Ureter (tissue), 1 donor: ENCODE measurements around the gene CNGA1. TPM values are rescaled to one million over a fixed set of nuclear protein-coding genes. Genes with fewer than 3 reads are reported as not detected.
A peak's percentile ranks its signal among the peaks of the same experiment; 100 is the strongest.
"Not testable (repeated sequence)": the region's sequence is repeated elsewhere in the genome, so short reads cannot be mapped to it uniquely, and the experiment has no call there.

Source experiments
- DNase-seq: peaks from one replicate; pipeline ENCODE4 v3.0.0-alpha.2; 2020; ENCODE audit warnings: low spot score
- total RNA-seq: library from RNA; stranded (reverse); gene quantifications from one replicate; pipeline ENCODE4 v1.2.4, GENCODE V29; 2023
- donor health status: DM: yes; HTN: yes; CAD: no.

CNGA1 gene
- total RNA-seq, 1 donor from 2014 or later = 36.8 TPM

DNA sequence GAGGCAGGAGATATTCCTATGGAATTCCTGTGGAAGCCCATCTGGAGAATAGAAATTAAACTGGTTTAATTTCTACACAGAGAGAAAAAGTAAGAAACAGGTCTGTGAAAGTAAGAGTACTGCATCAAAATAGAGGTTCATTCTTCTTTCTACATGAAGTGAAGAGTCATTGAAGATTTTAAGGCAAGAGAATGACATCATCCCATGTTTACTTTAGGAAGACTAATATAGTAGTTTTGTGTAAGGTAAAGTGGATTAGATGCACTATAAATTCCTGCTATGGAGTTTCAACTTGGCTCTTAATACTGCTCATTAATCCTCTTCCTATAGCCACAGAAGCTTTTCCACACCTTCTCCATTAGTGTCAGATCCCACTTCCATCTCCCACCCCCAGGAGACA, 47.6 kb downstream of the CNGA1 start:
- DNase-seq = no peak

DNA sequence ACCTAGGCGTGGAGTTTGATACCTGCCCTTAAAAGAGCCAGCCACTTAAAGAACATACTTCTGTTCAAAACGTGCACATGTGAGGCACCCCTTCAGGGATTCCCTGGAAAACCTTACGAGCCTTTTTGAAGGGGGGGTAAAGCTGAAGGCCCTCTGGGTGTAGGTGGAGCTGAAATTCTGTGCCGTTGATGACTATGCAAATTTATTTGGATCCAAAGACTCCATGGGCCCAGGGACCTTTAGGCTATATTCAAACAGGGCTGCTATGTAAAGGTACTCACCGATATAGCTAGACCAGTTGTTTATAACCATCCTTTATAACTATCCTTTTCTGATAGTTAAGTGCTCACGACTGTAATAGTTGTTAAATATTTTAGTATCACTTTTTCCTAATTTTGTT, 61.8 kb downstream of the CNGA1 start:
- no peak for DNase-seq

DNA sequence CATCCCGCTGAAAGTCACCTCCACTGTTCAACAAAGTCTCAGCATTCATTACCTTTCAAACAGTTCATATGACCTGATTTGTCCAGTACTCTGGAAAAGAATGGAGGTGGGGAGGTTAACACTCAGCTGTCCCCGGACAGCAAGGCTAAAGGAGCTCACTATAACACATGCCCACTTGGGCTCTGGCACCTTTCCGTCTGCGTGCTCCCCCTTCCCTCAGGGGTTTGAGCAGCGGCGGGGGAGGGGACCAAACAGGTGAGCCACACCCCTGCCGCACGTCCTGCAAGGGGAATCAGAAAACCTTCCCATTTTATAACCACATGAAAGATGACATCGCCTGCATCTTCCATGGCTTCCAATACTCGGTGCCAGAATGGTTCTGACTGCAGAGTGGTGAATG, 62.2 kb downstream of the CNGA1 start:
- DNase-seq = no peak

DNA sequence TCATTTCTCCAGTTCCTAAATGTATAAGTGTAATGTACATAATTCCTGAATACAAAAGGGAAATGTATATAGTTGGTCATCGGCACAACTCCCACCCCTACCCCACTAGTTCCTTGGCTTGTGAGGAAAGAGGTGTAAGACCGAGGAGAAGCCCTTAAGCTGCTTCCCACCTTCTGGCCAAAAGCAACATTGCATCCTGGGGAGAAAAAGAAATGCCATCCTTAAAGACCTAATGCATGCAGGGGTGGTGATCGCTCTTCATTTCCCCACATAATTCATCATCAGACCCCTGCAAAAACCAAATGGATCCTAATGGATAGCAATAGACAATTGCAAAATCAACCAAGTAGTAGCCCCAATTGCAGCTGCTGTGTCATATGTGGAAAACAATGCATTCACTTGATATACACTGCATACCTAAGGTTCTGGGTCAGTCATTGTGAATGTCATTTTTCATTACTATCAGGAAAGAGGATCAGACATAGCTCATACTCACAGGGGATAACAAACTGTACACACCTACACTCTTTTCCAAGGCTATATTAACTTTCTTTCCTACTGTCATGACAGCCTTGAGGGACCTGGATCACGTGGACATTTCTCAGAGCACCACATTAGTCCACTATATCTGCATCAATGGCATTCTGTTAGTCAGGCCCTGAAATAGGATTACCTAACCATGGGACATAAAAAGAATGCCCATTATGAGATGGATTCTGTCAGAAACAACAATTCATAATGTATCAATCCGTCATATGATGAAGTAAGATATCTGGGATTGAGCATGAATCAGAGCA, 70.4 kb downstream of the CNGA1 start:
- DNase-seq = no peak

DNA sequence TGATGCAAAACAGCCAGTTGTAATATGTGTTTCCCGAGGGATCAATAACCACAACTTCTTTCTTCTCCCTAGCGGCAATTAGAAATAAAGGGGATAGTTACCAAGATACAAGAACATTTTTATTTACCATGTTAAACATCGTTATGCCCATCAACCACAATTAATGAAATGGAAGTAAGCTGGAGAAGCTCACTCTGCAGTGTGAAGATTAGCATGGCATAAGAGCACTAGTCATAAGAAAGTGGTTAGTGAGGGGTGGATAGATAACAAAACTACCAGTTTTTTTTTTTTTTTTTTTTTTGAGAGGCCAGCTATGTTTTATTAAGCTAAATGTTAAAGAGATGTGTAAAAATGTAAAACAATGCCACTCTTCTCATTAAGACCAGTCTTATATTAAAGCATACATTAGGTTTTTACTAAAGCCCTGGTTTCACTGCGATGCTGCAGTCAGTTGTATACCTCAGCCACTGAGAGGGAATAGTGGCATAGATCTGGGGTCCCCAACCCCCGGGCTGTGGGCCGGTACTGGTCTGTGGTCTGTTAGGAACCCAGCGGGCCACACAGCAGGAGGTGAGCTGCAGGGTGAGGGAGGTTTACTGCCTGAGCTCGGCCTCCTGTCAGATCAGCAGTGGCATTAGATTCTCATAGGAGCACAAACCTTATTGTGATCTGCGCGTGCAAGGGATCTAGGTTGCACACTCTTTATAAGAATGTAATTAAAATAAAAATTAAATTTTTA, 74.2 kb downstream of the CNGA1 start:
- no peak for DNase-seq

DNA sequence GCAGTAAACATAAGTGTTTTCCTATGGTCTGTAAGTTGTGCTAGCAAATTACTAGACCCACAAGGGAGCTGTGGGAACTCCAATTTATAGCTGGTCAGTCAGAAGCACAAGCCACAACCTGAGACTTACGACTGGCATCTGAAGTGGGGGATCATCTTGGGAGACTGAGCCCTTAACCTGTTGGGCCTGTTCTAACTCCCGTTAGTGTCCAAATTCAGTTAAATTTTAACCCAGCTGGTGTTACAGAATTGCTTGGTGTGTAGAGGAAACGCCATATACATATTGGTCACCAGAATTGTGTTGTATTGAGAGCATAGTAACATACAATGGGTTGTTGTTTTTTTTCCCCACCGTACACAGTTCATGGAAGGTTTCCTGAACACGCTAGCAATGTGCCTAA, 77.0 kb downstream of the CNGA1 start:
- no peak for DNase-seq

DNA sequence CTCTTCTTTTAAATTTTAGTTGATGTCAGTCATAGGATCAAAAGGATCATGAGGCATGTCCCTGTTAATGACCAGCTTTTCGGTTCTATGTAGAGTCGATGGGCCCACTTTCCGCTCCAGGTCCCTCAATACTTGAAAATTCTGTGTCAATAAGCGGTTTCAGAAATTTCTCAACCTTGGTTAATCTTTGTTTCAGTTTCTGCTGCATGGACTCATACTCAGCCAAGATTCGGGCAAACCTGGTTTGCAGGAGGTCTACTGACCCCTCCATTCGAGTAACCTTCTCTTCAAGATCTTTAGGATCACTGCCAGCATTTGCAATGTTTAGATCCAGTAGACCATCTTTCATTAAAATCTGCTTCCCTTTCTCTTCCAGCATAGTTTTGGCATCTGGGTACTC, 80.1 kb downstream of the CNGA1 start:
- no peak for DNase-seq

DNA sequence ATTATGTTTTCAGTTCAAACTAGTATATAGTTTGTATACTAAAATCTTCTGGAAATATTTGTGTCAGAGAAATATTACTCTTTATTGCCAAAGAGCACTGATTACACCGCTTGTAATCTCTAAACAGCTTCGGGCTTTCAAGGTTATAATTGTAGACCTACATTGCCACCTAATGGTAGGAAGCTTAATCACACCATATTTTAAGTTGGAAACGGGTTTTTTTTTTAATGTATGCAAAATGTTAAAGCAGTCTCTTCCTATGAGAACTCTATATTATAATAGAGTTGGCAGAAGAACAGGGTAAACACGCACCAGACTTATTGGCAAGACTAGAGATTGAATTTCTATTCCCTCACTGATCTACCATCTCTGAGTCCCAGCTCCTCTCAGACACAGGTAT, 82.6 kb downstream of the CNGA1 start:
- DNase-seq = no peak

DNA sequence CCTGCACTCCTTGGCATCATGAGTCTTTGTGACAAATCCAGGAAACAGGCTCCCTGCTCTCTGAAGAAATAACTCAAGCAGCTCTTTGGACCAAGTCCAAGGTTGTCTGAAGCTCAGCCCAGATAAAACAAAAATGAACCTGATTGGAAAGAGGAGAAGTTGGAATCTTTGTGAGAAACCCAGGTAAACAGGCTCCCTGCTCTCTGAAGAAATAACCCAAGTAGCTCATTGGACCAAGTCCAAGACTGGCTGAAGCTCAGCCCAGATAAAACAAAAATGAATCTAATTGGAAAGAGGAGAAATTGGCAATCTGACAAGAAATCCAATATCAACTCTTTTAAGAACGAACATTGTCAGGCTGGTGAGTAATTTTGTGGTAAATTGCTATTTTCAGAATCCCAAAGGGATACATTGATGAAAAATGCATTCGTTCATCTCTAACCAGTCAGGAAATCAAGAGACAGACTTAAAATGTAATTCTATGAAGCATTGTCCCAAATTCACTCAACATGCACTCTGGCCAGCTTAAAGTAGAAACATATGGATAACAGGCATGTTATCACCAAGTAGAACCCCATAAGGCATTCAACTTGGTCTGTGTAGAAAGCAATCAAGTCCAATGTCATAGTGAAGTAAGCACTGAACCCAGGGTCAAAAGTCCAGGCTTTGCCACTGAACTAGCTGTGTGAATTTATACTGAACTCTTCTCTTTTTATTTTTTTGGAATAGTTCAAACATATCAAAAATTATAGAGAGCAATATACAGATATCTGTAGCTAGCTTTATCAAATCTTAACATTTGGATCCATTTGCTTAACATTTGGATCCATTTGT, 85.3 kb downstream of the CNGA1 start:
- no peak for DNase-seq

DNA sequence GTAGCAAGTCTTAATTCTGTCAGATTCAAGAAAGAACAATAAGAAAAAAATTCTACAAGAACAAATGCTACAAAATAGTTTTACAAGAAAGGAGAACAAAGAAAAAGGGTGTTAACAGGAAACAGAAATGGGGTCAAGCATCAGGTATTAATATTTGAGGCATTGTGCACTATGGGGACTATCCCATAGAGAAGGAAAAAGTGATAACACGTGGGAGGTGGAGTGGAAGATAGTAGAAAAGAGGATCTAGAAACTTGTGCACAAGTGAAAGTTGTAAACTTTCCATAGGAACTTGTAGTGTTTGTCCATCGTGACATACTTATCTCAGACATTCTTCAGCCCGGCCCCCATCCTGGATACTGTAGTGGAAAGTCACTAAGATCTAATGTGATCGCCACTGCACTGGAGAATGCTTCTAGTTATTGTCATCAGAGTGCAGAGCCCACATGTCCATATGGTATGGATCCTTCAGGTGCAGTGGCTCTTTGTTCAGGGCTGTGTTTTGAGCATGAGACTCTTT, 86.7 kb downstream of the CNGA1 start:
- DNase-seq = no peak

DNA sequence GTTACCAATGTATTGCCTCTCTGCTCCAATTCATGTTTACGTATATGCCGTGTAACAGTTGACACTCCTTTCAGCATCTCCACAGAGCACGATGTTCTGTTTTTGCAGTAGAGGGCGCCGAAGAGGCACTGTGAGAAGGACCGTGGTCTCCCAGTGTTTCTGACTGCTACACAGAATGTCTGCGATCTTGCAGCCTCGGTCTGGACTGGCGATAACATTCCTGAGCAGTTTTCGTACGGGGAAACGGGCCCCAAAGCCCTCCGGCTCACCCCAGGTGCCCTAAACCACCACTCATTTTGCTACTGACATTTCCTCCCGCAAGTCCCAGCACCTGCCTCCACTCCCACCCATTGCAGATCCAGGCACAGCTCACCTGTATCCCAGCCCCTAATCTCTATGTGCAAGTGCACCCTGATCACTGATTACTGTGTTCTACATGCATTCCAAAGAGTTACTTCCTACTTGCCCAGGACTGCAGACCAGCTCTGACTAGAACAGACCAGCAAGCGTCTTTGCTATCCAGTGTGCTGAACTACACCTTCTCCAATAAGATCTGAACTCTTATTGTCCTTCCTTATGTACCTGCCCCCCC, 89.7 kb downstream of the CNGA1 start:
- DNase-seq = peak; percentile 64

DNA sequence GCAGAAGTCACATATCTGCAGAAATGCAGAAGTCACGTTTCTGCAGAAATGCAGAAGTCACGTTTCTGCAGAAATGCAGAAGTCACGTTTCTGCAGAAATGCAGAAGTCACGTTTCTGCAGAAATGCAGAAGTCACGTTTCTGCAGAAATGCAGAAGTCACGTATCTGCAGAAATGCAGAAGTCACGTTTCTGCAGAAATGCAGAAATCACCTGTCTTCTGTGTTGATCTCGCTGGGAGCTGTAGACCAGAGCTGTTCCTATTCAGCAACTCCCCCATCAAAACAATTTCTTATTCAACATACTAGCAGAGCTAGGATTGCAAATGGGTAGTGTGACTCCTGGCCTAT, 93.2 kb downstream of the CNGA1 start:
- not testable (repeated sequence) for DNase-seq

DNA sequence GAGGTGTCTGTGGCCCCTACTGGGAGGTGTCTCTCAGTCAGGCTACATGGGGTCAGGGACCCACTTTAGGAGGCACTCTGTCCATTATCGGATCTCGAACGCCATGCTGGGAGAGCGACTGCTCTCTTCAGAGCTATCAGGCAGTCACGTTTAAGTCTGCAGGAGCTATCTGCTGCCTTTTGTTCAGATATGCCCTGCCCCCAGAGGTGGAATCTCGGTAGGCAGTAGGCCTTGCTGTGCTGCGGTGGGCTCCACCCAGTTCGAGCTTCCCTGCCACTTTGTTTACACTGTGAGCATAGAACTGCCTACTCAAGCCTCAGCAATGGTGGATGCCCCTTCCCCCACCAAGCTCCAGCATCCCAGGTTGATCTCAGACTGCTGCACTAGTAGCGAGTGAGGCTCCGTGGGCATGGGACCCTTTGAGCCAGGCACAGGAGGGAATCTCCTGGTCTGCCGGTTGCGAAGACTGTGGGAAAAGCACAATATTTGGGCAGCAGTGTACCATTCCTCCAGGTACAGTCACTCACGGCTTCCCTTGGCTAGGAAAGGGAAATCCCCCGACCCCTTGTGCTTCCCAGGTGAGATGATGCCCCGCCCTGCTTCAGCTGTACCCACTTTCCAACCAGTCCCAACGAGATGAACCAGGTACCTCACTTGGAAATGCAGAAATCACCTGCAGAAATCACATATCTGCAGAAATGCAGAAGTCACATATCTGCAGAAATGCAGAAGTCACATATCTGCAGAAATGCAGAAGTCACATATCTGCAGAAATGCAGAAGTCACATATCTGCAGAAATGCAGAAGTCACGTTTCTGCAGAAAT, 93.8 kb downstream of the CNGA1 start:
- not testable (repeated sequence) for DNase-seq

DNA sequence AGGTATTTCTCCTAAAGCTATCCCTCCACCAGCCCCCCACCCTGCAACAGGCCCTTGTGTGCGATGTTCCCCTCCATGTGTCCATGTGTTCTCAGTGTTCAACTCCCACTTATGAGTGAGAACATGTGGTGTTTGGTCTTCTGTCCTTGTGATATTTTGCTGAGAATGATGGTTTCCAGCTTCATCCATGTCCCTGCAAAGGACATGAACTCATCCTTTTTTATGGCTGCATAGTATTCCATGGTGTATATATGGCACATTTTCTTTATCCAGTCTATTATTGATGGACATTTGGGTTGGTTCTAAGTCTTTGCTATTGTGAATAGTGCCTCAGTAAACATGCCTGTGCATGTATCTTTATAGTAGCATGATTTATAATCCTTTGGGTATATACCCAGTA, 99.3 kb downstream of the CNGA1 start:
- DNase-seq = not testable (repeated sequence)

DNA sequence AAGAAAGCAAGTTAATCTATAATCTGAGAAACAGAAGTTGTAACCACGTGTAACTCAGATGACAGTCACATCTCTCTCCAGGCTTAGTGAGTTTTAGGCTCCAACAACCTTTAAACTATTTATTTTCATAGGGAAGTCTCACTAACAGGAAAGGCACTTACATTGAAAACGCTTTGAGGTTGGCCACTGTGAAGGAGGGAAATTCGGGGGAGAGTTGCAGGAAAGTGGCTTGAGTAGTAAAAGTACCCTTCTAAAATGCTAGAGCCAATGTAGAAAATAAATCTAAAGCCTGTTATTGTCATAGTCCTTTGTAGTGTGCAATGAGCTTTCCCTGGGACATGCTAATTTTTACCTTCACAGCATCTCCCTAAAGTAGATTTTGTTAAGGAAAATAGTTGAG, 101.1 kb downstream of the CNGA1 start:
- no peak for DNase-seq

DNA sequence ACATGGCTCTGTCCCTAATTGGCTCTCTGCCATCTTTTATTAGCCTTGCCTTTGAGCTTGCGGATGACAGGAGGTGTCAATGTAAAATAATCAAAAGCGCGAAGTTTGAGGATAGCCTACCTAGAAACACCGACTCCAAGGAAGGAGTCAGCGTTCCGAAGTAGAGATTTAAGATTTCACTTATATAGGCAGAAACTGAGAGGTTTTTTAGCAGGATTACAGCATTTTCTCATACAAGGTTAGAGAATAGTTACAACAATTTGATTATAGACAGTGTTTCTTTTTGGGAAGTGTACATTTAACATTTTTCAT, 101.6 kb downstream of the CNGA1 start:
- DNase-seq = no peak

DNA sequence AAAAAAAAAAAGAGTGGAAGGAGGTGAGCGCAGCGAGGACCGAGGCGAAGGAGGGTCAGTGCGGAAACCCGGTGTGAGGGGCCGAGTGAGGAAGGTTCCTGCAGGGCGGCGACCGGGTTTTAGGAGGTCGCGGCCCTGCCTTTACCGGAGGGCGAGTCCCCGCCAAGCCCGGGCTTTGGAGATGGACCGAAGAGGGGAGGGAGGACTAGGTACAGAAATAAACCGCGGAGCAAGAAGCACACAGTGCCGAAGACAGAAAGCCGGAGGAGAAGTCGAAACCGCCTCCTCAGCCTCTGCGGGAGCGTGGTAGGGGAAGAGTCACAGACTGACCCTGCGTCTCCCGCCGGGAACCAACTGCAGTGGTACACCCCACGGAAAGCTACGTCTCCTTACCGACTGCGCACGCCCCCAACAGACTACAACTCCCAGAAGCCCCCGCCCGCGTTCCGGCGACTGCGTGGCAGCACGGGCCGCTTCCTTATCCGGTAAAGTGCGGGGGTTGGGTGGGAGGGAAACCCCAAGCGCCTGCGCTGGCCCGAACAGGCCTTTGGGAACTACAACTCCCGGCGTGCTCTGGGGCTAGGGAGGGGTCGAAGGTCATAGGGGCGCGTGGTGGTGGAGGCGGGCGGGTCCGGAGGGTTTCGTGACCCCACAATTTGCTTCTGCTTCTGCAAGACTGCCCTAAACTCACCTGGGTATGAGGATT, 102.1 kb downstream of the CNGA1 start, which contains the start of gene NFXL1:
NFXL1 (minus strand) TSS at position 364 of the 706 bp plus-strand sequence. CDS start 380 bp downstream, outside the sequence.
- peak; percentile 98 for DNase-seq

DNA sequence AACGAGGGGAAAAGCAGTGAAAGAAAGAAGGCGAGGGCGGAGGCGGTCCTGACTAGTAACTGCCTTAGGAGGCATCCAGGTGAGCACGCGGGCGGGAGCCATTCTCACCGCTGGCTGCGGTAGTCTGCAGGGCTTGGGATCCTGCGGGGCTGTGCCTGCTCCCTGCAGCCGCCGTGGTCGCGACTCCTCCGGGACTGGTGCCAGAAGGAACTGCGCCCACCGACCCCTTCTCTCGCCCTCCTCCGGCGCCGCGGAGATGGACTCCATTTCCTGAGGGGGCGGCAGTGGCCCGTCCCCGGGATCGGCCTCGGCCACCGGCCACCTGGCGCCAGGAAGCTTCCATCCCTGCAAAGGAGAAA, 102.6 kb downstream of the CNGA1 start:
- DNase-seq = peak; percentile 54

DNA sequence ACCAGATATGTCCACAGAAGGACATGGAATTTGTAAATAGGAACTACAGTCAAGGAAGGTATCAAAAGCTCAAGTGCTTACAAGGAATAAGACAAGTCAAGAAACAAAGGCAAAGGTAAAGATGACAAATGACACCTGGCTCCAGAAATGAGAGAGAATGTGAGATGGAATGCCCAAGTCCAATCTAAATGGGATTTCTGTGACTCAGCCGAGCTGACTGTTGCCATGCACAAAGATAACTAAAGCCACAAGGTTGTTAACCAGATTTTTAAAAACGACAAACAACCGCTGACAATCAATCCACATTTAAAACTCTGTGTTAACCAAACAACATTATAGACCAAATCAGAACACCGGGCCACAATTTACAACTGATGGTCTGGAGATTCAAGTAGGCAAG, 103.2 kb downstream of the CNGA1 start:
- DNase-seq = no peak

DNA sequence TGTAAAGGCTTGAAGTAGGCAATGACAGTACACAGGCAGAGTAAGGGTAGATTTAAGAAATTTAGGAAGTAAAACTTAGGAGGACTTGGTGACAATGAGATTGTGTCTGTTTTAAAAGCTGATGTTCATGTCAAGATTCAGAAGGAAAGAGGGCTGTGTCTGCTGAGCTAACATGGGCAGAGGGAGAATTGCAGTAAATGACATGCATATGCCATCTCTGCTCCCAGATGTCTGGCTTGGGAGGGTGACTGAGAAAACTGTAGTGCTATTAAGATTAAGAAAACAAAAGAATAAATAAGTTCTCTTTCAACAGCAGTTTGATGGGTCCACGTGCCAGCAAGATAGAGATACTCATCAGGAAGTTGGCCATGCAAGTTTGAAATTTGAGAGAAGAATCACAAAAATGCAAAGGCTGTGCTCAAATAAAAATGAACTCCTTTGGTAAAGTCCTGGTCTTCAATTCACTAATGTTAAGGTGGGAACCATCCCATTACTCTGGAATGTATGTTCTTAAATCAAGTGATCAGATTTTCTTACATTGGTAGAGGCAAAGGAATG, 109.3 kb downstream of the CNGA1 start:
- DNase-seq = no peak
